HG03575 (cell line): Measurements from ENCODE around the gene ETFA.
"Not testable (repeated sequence)": the region's sequence is repeated elsewhere in the genome, so short reads cannot be mapped to it uniquely, and the experiment has no call there.

Source experiments
- ATAC-seq: cut with Tn5 transposase; IDR thresholded peaks from one replicate; pipeline ENCODE4 v1.9.1; 2021; ENCODE audit not compliant: unreplicated experiment, insufficient number of reproducible peaks, low FRiP score; ENCODE audit errors: extremely low read depth

ETFA gene

DNA sequence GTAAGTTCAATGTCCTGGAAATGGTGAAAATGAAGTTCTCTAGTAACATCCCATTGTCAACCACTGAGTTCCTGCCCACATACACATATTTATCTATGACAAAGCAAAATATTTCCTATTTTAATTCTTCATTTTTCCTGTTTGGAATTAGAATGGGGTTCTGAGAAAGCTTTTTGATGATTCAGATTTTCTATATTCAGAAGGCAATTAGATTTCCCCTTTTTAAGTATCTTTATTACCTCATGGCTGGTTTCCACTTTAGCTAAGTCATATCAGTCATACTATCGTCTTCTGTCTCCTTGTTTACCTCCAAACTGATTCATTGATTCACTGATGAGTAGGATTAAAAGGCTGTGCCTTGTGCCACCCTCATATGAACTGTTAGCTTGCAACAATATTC lies 17.9 kb downstream of the ETFA start:
- ATAC-seq, result no peak

GRCh38 chr15:76289582-76289981 lies 21.7 kb downstream of the ETFA start:
- no peak for ATAC-seq

DNA sequence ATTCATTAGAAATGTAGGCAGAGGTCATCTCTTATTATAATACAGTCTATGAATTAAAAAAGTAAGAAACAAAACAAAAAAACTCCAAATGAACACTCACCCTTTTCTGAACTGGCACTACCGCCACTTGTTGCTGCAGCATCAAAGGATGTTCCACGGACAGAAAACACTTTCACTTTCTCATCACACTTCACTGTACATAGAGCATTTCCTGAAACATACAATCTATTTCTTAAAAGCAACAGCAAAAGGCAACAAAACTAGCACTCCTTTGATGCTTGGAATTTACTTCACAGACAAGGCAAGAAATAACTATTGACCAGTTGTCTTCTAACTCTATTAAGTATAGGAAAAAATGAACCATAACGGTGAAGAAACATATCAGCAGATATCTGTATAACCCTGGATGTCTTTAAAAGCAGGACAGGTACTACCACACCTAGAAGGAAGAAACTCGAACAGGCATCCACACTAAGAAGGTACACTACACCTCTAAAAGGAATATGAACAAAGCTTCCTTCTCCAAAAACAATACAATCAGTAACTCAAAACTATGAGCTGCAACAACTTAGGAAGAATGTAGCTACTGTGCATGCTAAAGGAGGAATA lies 24.9 kb downstream of the ETFA start:
- ATAC-seq, result no peak

- ATAC-seq, result no peak
These were observed 25.9 kb downstream of the ETFA start for GRCh38 chr15:76285241-76285825.

DNA sequence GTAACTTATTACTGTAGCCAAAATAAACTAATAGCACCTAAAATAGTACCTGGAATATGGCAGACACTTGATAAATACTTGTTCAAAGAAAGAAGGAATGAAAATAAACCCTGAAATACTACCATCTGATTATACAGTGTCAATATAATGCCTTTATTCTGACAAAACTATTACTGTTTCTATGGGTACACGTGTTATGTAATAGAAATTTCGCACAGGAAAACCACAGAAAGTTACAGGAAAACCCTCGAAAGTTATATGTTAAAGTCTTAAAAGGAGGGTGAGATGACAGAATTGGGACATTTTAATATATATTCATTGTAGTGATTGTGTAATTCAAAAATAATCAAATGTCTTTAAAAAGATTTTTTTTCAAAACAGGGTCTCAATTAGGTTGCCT lies 28.8 kb downstream of the ETFA start:
- no peak for ATAC-seq

- ATAC-seq, result no peak
These were observed 32.6 kb downstream of the ETFA start for GRCh38 chr15:76278651-76279050.

- ATAC-seq, result no peak
These were observed 36.4 kb downstream of the ETFA start for GRCh38 chr15:76274821-76275220.

DNA sequence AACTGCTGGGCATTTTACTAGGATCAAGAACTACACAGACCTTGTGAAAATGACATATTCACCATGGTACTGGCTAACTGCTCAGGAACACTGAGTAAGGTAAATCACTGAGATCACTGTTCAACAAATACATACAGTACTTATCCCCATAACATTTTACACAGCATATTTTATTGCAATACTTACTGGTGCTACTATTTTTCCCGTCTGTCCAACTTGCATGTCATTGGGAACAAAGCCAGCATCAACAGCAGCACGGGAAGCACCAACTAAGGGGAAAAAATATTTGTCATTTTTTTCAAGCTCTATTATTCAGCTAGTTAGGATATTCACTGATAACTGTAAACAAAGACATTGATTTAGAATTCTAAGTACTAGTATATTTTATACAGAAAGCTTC lies 37.0 kb downstream of the ETFA start:
- ATAC-seq, result no peak

GRCh38 chr15:76270876-76271275 lies 40.4 kb downstream of the ETFA start:
- no peak for ATAC-seq

GRCh38 chr15:76267077-76267476 lies 44.2 kb downstream of the ETFA start:
- no peak for ATAC-seq

- not testable (repeated sequence) for ATAC-seq
These were observed 45.5 kb downstream of the ETFA start for GRCh38 chr15:76265769-76266168.

DNA sequence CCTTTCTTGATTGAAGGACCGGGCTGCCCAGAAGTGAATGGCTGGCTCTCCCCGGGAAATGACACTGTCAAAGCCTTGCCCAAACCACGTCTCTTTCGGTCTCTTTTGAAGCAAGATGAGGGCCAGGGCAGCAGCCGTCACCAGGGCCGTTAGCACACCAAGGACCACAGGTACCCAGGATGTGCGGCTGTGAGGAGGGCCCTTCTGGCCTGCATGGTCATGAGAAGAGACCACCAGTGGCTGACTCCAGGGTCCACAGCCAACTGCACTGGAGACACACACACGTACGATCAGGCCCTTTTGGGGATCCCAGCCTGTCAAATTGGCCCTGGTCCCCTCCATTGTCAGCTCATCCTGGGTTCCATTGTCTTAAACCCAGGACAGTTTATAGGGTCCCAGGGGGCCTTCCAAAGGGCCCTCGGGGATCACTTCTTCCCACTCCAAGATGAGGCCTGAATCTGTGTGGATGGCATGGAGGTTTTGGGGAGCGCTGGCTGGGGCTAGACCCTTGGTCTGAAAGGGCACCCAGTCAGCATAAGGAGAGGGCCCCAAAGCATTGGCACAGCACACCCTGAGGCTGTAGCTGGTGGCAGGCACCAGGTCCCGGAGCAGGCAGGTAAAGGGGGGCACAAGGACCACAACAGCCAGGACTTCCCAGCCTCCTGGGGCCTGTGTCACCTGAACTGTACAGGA lies 50.9 kb downstream of the ETFA start:
- no peak for ATAC-seq

GRCh38 chr15:76259392-76259791 lies 51.9 kb downstream of the ETFA start:
- no peak for ATAC-seq

DNA sequence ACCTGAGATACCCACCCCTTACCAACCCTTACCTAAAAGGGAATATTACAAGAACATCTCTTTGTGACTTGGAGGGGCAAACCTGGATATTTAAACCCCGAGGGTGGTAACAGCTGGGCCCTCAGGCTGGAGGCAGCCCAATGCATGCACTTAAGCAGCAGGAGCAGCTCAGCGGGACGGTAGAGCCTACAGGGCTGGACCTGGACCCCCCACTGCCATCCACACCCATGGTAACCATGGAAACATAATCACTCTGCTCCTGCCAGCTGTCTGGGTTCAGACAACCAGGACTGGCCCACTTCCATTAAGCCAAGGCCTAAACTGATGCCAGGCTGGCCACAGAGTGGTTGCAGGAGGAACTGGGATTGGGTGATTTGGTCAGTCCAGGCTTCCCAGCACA lies 52.8 kb downstream of the ETFA start:
- no peak for ATAC-seq

DNA sequence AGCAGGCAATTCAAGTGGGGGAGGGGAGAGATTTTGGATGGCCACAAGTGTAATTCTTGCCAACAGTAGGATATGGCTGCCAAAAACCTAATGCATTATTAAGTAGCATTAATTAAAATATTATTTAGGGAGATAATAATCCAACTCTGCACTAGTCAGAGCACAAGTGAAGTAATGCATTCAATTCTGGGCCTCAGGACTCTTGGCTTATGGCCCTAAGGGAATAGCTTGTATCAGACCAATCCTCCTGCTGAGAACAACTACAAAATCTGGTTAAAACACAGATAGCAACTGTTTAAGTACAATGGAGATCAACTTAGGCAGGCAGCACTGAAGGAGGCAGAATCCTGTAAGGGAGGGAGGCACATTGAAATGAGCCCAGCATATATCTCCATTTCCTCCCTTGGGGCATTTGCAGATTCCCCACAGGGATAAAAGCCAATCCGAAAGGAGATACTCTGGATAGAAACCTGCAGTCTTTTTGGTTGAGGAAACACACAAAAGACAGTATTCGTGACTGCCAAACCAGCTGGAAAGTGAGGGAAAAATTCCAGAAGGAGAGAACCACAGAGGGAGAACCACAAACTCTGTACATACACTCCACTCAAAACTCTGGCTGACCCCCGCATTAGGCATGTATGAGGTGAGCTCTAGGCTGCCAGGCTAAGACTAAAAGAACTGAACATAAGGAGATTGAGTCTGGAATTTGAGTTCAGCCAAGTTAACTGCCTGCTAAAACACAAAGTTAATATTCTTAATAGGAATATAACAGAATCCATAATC lies 57.4 kb downstream of the ETFA start:
- no peak for ATAC-seq

GRCh38 chr15:76252249-76252648 lies 59.0 kb downstream of the ETFA start:
- ATAC-seq, result no peak

GRCh38 chr15:76251717-76252116 lies 59.6 kb downstream of the ETFA start:
- no peak for ATAC-seq

DNA sequence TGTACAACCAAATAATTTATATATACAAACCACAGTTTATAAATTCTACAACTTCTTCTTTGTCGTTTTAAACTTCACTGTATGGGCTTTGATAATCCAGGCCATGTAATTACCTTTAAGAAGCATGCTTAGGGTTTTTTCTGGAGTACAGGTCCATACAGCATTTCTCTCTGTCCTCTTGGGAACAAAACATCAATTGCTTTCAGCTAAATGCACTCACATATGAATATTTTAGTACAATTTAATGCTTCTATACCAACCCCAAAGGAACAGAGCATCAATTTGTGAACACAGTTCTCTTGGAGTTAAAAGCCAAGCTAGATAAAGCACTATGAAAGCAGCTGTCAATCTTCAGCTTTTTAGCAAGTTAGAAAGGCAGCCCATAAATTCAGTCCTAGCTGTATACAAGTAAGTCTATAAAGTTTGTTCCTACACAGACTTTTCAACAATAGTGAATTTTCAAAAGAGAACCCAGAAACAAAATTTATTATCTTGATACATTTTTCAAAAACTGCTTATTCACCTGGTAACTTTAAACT lies 66.1 kb downstream of the ETFA start:
- ATAC-seq, result no peak

- no peak for ATAC-seq
These were observed 71.5 kb downstream of the ETFA start for GRCh38 chr15:76239786-76240185.

GRCh38 chr15:76236350-76236749 lies 74.9 kb downstream of the ETFA start:
- no peak for ATAC-seq
